Activated CD8-positive, alpha-beta memory T cell treated with anti-CD3 and anti-CD28 coated beads for 48 hours (primary cell): Measurements from ENCODE around the gene IPP.
"Not testable (repeated sequence)": the region's sequence is repeated elsewhere in the genome, so short reads cannot be mapped to it uniquely, and the experiment has no call there.

Experiments used
- DNase-seq, 3 experiments: peaks; one replicate each; pipeline ENCODE4 v3.0.0-alpha.2; 2020; ENCODE audit warnings: low read depth in 2 of 3, low spot score in 2 of 3

Gene IPP

DNA sequence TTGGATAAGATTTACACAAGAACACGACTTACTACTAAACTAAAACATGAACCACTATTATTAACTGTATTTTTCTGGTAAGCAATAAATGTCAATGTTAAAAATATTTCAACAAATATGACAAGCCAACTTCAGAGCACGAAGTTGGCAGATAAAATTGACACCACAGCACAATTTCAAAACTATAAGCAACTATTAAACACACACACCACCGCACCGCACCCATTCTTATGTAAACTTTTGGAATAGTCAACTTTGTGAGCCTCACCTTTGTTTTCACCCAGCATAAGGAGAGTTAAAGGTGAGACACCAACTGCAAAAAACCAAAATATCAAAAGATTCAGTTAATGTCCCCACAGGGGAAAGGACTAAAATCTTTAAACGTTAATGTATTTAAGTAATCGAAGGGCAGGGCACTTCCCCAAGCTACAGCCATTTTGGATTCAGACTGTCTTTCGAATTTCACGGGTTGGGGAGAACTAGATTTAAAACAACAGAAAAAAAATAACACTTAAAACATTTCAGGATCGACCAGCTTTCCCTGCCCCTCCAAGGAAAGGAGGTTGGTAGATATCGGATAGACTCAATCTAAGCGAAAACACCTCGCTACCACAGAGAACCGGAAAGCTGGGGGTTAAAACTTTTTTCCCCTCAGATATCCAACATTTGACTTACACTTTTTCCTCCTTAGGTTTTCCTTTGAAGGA, 65.0 kb downstream of the IPP start:
- no peak for DNase-seq

DNA sequence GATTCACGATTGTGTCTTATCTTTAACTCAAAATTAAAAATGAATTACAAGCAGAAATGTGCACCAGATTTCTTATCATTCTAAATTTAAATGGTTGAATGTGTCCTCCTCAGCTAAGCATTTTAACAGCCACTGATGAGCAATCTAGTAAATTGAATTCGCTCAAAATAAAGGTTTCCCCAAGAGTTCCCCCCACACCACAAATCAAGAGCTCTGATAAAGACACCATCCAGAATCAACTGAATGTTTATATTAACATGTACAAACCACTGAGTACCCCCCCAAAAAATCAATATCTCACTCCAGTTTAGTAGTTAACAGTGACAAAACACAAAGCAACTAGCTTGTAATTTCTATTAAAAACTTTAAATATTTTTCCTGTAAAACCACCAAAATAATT, 66.1 kb downstream of the IPP start:
- DNase-seq = no peak

DNA sequence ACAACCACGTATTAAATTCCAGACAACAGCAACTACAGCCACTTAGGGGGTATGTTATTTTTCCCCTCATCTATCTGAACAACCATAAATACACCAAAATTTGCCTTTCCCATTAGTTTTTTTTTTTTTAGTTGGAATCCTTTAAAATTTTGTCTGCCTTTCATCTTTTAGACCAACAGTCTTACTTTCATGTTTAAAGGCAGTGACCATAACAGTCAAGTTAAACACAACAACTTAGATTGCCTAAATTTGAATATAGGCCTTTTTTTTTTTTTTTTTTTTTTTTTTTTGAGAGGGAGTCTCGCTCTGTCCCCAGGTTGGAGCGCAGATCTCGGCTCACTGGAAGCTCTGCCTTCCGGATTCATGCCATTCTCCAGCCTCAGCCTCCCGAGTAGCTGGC, 67.5 kb downstream of the IPP start:
- no peak for DNase-seq

DNA sequence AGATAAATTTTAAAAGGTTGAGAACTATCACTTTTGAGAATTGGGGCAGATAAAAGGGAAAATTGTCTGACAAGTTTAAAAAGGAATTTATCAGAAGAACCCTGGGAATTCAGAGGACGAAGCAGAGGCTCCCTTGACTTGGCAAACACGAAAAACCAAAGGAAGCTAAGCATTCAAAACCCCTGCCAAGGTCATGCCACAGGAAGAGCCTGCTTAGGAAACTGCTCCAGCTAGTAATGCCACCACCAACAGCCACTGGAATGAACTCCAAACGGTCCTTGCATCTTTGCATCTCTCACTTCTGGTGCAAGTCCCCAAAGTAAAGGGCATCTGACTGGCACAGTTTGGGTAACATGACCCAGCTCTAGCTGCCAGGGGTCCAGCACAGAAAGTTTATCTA, 71.3 kb downstream of the IPP start:
- DNase-seq = no peak

DNA sequence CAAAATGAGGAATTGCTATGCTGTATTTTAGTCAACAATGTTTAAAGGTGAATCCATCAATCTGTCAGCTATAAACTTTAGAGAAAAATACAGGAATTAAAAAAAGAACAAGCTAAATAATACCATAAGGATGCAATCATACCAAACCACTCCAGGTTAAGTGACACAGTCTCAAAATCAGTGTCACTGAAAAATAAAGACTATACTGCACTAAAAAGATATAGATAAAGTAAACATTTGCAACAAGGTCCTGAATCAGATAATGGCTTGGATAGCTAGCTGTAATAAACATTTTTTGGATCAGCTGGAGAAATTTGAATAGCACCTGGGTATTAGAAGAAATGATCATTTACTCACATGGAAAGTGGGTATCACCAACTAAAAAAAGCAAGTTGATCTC, 72.0 kb downstream of the IPP start:
- DNase-seq = no peak

DNA sequence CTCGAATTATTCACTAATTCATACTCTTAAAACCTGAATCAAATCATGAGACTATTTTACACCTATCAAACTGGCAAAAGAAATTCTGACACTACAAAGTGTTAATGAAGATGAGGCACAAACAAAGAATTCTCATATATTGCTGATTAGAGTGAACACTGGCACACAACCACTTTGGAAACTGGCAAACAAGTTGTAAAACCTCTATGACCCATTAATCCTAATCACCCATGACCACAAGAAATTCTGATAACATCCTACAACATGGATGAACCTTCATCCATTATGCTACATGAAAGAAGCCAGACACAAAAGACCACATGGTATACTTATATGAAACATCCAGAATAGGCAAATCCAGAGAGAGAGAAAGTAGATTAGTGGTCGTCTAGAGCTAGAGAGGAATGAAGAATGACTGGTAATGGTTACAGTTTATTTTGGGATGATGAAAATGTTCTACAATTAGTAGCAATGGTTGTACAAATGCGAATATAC, 72.7 kb downstream of the IPP start:
- DNase-seq = no peak

DNA sequence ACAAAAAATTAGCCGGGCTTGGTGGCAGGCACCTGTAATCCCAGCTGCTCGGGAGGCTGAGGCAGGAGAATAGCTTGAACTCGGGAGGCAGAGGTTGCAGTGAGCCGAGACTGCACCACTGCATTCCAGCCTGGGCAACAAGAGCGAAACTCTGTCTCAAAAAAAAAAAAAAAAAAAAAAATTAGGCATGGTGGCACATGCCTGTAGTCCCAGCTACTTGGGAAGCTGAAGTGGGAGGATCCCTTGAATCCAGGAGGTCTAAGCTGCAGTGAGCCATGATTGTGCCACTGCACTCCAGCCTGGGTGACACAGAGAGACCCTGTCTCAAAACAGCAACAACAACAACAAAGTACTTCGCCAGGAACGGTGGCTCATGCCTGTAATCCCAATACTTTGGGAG, 73.9 kb downstream of the IPP start:
- not testable (repeated sequence) for DNase-seq

DNA sequence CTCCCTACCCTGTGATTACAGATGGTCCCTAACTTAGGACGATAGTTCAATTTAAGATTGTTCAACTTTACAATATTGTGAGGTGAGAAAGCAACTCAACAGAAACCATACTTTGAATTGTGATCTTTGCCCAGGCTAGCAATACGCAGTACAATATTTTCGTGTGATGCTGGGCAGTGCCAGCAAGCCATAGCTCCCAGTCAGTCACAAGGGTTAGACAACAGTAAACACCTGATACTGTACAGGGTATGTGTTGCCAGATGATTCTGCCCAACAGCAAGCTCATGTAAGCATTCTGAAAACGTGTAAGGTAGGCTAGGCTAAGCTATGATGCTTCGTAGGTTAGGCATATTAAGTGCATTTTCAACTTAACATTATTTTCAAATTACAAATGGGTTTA, 76.0 kb downstream of the IPP start:
- DNase-seq = no peak

DNA sequence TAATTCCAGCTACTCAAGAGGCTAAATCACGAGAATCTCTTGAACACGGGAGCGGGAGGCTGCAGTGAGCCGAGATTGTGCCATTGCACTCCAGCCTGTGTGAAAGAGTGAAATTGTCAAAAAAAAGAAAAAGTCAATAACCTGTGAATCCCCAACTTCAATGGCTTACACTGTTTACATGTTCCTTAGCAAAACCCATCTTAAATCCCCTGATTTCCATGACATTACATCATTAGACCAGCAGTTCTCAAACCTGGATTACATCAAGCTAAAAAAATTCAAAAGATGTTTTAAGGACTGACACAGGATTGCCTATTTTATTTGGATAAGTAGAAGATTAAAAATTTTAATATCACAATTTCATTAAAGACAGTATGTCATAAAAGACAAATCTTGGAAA, 76.5 kb downstream of the IPP start:
- DNase-seq = no peak

DNA sequence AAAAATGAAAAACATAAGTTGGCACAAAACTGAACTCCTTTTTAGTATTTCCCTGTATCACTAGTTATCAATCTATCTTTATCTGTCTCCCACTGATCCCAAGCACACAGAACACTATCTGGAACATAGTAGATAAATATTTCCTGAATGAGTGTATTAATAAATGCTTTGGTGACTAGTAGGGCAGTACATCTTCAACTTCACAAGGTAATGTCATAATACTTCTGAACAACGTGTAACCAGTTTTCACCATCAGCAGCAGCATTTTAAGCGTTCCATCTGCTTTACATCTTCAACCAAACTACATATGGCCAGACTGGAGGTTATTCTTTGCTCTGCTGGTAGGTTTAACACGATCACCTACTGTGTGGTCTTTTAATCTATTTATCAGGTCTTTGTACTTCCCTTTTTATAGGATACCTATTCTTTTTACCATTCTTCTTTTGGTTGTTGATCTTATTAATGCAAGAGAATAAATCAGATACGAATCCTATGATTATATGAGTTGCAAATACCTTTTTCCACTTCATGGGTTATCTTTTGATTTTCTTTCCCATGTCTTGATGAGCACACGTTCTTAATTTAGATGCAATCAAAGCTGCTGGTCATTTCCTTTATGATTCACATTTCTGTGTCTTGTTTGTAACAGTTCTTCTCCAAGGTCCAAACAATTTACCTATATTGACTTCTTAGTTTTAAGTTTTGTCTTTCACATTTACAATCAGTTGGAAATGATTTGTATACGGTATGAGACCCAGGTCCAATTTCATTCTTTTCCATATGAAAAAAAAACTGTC, 80.4 kb downstream of the IPP start:
- DNase-seq = no peak

DNA sequence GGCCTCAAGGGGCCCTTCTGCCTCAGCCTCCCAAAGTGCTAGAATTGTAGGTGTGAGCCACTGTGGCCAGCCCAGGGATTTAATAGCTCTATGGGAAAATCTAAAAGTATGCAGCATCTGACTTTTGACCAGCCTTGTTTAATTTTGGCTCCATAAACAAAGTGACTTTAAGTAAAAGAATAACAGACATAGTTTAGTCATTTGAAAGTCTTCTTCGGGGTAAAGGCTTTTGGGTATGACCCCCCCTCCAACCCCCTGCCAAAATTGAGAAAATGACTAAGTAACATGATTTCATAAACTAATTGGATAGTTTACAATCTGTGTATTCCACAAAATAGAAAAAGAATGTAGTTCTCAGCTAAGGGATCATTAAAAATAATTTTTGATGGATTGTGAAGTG, 81.1 kb downstream of the IPP start:
- no peak for DNase-seq

DNA sequence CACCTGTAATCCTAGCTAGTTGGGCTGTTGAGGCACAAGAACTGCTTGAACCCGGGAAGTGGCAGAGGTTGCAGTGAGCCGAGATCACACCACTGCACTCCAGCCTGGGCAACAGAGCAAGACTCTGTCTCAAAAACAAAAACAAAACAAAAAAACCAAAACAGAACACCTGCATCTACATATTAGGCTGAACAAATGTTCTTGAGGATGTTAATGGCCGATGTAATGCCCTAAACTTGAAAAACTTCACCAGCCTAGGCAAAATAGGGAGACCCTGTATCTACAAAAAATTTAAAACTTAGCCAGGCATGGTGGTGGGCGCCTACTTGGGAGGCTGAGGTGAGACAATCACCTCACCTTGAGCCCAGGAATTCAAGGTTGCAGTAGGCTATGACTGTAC, 81.9 kb downstream of the IPP start:
- no peak for DNase-seq

DNA sequence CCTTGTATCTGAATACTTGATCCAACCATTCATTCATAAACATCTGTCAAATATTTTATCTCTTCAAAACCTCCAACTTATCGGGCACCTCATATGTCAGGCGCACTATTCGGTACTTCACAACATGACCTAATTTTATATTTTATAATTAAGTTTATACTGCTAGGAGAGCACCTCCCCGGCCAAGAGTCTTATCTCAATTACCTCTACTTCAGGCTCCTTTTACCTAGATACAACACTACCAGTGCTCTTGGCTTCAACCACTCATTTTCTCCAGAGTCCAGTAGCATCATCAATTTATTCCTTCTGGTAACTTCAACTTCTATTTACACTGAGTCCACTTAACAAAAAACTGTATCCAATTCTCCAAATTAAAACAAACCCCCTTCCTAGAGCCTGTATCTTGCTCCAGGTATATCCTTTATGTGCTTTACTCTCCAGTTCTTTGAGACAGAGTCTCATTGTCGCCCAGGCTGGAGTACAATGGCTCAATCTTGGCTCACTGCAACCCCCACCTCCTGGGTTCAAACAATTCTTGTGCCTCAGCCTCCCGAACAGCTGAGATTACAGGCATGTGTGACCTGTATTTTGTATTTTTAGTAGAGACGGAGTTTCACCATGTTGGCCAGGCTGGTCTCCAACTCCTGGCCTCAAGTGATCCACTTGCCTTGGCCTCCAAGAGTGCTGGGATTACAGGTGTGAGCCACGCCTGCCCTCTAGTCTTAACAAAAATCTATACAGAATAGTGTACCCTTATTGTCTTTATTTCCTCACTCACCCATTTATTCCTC, 82.9 kb downstream of the IPP start:
- DNase-seq = no peak

DNA sequence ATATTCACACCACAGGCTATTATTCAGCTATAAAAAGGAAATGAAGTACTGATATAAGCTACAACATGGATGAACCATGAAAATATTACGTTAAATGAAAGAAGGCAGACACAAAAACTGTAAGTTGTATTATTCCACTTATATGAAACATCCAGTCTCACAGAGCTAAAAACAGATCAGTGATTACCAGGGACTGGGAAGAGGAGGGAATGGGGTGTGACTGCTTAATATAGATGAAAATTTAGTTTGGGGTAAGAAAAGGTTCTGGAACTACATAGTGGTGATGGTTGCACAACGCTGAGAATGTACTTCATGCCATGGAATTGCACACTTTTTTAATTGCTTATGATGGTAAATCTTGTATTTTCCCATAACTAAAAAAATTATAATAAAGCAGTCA, 83.6 kb downstream of the IPP start:
- DNase-seq = no peak

DNA sequence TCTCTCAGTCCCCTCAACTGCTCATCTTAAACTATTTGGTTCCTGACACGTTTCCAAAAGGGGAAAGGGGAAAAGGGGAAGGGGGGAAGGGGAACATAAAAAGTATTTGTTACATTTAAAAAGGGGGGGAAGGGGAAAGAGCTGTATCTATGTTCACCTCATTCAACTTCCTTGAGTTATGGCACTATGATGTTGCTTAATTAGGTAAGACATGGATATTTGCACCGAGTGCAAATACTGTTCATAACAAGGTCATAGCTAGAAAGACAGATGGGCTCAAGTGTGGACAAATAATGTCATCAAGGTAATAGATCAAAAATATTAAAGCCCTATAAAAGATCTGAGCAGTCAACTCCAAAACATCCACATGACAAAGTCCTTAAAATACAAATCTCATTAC, 90.1 kb downstream of the IPP start:
- DNase-seq = no peak

DNA sequence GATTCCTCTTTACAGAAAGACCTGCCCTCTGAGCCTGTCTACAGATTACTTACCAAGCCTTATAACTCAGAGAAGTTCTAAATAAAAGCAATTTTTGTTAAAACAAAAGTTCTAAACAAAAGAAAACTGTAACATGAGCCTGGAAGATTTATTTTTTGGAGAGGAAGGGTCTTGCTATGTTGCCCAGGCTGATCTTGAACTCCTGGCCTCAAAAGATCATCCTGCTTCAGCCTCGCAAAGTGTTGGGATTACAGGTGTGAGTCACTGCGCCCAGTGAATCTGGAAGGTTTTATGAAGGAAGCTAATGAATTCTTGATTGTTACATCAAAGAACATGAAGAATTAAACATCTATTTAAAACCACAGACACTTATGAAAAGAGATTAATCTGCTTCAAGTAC, 91.2 kb downstream of the IPP start:
- DNase-seq = no peak

DNA sequence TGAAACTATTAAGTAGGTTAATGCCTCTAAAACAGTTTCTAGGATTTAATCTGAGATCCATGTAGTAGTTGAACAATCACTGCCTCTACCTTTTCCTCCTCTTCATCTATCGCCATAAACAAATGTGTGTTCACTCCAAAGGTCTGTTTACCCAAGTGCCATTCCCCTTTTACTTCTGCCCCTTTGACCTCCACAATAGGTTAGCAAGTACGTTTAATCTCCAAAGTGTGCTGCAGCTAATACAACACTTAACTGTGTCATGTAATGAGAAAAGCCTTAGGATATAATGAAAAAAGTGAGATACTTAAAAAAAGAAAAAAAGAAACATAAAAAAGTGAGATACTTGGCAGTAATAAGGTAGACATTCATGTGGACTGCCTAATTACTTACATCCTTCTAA, 92.3 kb downstream of the IPP start:
- DNase-seq = no peak

DNA sequence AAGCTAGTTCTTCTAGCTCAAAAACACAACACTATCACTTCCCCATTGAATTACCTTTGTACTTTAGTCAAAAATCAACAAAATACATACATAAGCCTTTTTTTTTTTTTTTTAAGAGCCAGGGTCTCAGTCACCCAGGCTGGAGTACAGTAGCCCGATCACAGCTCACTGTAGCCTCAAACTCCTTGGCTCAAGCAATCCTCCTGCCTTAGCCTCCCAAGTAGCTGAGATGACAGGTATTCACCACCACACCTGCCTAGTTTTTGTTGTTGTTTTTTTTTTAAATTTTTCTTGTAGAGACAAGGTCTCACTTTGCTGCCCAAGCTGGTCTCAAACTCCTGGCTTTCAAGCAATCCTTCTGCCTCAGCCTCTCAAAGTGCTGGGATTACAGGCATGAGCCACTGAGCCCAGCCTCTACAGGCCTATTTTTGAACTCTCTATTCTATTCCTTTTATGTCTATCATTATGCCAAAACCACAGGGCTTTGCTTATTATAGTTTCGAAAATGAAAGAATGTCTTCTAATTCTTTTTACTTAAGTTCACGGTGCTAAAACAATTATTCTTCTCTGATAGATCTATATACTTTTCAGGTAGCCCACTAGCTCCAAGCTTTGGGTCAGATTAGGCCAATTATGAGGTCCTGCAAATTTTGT, 93.8 kb downstream of the IPP start:
- DNase-seq = no peak

DNA sequence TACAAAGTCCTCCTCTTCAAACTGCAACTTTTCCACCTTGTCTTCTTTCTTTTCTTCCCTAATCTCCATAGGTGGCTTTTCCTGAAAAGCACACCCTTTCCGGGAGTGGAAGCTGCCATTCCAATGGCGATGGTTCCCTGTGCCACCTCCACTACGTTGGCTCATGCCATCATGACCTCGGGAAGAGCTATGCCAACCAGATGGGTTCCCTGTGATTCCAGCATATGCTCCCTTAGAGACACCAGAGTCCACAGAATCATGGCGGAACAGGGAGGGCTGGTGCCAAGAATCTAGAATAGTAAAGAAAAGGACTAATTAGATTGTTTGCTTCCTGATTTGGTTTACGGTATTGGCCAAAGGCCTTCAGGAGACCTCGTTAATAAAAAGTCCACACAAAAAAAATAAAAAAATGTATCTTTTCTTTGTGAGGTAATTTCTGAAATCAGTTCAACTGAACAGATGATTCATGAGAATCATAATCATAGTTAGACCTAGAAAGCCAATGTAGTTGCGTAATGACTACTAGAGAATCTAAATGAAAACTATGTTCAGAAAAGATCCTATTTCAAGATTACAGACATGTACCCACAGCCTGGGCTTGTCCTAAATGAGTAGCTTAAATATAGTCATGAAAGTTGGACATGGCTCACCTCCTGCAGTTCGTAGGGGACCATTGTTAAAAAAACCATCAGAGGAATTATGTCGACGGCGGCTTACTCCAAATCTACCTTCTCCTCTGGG, 95.7 kb downstream of the IPP start:
- no peak for DNase-seq
